Anterior cingulate cortex (tissue), 58 donors: ENCODE results near the gene FOXO3.
"Not testable (repeated sequence)": the region's sequence is repeated elsewhere in the genome, so short reads cannot be mapped to it uniquely, and the experiment has no call there.

Experiments
- DNase-seq, 58 donors: peaks; one replicate each; lab custom pipeline; 2025; lab: John Stamatoyannopoulos, UW

Gene FOXO3

DNA sequence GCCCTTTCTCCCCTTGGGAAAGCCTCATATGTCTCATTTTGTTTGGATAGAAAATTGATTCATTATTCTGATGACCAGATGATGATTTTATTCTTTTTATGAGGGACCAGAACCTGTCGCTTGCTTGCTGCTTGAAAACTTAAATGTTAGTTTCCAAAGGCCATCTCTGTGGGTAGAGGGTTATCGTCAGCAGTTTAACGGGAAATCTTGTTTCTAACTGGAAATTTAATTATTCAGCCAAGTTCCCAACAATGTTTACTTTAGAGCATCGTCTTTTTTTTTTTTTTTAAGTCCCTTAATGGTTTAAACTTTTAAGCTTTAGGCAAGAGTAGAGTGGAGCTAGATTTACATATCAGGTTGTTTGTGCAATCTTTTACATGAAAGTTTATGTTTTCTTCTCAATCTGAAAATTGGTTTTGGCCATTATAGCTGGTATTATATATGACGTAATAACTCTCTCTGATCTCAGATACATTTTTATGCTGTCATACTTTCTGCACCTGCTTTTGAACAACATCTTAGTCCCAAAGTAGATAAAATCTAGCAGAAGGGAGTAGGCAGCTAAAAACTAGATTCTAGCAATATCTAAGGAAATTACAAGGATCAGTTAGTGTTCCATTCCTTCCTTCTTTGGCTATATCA is 93.9 kb downstream of the FOXO3 start:
- no peak for DNase-seq

DNA sequence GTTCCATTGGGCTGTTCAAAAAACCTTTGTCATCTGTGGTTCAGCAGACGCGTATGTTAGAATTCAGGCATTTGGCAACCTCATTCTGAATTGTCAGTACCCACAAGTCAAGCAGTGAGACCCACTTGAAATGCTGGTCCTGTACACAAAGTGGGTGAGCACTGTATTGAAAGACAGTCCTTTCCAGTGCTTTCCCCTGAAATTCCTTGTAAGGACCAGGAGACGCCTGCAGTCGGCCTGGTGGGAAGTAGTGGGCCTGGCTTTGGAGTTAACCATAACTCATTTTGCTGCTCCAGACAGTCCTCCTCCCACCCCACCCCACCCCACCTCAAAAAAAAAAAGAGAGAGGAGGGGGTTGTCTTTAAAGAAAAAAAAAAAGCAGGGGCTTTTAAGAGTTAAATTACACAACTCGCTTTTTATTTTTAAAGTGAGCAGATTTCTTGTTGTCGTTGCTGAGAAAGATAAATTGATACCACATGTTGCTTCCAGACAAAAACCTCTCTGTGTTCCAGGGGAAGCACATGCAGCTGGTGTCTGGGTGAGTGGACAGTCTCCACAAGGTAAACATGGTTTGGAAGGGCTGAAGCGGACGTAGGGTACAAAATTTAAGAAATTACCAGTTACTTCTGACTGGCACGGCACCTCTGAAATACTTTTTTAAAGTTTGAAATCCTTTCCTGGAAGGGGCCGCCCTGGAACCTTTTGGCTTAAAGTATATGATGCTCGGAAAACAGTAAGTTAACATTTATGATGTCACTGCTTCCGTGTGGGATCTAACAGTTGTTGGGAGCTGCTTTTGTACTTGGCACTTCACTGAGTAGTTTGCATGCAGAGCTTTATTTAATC is 95.3 kb downstream of the FOXO3 start:
- DNase-seq, result peak in 4 of 58 donors; percentile 5 to 39 (median 6)

DNA sequence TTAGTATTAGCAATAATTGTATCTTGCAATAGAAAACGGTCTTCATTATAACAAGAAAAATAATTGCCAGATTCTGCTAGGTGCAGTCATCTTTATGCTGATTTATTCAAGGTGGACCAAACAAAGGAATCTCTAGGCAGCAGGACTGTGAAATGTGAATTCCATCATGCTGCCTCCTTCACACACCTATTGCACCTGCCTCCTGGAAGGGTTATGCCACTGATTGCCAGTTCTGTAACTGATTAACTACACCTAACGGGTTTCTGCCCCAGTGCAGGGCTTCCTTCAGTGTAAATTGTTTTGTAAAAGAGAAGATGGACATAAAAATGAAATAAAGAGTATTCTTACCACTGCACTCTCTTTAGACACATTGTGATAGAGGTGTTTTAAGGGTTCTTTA is 96.1 kb downstream of the FOXO3 start:
- no peak for DNase-seq

GRCh38 chr6:108658174-108658573 is 97.5 kb downstream of the FOXO3 start:
- DNase-seq, result no peak

DNA sequence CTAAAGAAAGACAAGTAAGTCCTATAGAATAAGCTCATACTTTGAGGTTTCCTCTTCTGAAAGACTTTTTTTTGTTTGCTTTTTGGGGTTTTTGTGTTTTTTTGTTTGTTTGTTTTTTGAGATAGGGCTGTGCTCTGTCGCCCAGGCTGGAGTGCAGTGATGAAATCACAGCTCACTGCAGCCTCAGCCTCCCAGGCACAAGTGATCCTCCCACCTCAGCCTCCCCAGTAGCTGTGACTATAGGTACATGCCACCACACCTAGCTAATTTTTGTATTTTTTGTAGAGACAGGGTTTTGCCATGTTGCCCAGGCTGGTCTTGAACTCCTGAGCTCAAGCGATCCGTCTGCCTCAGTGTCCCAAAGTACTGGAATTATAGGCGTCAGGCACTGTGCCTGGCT is 98.1 kb downstream of the FOXO3 start:
- DNase-seq, result not testable (repeated sequence)

DNA sequence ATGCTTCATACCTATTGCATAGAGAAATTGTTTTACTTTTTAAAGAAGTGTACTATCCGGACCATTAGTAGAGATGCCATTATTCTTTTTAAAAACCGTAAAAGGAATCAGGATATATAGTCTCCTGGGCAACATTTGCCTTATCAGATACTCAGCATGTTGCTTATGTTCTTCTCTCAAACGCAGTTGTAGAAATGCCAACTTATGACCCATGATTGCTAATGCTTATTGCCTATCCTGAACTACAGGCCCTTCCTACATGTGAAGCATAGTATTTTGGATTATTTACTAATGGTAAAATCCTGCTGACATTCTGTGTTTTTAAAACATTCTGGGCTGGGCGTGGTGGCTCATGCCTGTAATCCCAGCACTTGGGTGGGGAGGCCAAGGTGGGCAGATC is 99.5 kb downstream of the FOXO3 start:
- DNase-seq, result no peak

GRCh38 chr6:108661430-108661829 is 100.7 kb downstream of the FOXO3 start:
- no peak for DNase-seq

- no peak for DNase-seq
Observed at GRCh38 chr6:108661982-108662381, 101.3 kb downstream of the FOXO3 start.

GRCh38 chr6:108662702-108663101 is 102.0 kb downstream of the FOXO3 start:
- DNase-seq, result no peak

GRCh38 chr6:108663494-108664064 is 102.9 kb downstream of the FOXO3 start:
- not testable (repeated sequence) for DNase-seq

DNA sequence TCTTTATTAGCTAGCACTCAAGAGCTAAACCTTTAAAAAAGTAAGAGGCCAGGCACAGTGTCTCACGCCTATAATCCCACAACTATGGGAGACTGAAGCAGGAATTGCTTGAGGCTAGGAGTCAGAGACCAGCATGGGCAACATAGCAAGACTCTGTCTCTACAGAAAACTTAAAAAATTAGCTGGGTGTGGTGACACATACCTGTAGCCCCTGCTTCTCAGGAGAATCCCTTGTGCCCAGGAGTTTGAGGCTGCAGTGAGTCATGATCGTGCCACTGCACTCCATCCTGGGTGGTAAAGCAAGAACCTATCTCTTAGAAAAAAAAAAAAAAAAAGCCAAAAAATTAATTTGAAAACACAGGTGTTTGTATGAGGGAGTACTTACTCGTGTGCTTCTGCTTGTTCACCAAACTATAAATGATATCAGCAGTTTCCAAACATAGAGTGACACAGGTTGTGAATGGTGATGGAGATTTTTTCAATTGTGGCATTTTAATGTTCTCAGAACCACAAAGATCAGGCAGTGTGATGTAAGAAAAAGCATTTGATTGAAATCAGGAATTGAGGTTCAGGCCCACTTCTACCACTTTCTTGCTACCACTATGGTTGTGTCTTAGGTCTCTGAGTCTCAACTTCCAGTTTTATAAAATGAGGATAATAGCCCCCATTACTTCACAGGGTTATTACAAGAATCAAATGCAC is 104.9 kb downstream of the FOXO3 start:
- DNase-seq, result no peak

GRCh38 chr6:108666656-108667260 is 106.0 kb downstream of the FOXO3 start:
- no peak for DNase-seq

DNA sequence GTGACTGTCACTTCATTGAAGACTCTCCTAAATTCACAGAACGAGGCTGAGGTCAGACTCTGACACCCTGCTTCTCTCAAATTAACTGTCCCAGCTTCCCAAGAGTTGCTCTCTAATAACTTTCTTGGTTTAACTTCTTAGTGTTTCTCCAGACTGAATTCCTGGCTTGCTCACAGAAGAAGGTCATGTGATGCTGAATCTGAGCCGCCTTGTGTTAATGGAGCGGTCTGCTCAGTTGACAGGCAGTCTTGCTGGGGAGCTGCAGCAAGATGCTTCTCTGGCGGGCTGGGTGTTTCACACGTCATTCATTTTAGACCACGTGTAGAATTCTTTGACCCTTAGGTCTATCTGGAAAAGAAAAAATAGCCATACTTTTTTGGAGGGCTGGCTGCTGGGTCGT is 107.3 kb downstream of the FOXO3 start:
- peak in 21 of 58 donors; percentile 6 to 57 (median 23) for DNase-seq

DNA sequence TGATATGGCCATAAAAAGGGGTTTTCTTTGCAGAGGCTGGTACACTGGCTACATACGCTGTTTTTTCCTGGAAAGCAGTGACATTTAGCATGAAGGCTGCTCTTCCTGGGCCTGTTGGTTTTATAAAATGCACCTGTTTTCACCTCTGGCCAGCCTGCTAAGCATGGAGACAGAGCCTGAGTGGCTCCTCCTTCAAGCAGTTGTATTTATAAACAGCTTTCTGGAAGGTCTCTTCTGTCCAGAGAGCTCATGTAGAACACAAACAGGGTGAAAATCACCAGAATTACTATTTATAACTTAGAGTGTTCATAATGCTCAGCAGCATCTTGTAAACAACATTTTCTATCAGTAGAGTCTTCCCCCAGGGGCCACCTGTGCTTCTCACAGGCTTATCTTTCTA is 109.0 kb downstream of the FOXO3 start:
- no peak for DNase-seq

GRCh38 chr6:108671175-108671574 is 110.5 kb downstream of the FOXO3 start:
- peak in 4 of 58 donors; percentile 30 to 44 (median 37) for DNase-seq

GRCh38 chr6:108671790-108672189 is 111.1 kb downstream of the FOXO3 start:
- no peak for DNase-seq

DNA sequence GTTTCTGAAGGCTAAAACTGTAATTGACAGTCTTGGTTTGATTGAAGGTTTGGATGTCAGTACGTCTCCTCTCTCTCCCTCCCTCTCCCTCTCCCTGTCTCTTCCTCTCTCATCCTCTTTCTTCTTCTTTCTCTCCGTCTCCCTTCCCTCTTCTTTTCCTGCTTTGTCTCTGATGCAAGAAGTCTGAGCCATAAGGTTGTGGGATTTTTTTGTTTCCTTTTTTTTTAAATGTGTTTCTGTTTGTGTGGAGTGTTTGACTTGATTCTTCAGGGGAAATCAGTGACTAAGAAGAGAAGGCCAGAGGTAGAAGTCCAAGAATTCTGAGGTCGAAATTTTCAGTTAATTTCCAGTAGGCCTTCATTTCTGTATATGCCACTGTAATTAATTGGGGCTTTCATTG is 111.9 kb downstream of the FOXO3 start:
- DNase-seq, result no peak

- no peak for DNase-seq
Observed at GRCh38 chr6:108673153-108673552, 112.4 kb downstream of the FOXO3 start.

- DNase-seq, result no peak
Observed at GRCh38 chr6:108673602-108674001, 112.9 kb downstream of the FOXO3 start.
